Subcutaneous adipose tissue (tissue), 4 donors: ENCODE measurements around the gene UCHL5. TPM values are rescaled to one million over a fixed set of nuclear protein-coding genes. Genes with fewer than 3 reads are reported as not detected.

Source experiments
- CTCF ChIP-seq: fragments of 450-650 bp; IDR thresholded peaks from one replicate; pipeline ENCODE4 v1.5.1; 2016; ENCODE audit warnings: low read depth, mild to moderate bottlenecking, control low read depth, antibody characterized with exemption, moderate library complexity
- small RNA-seq: library from RNA; depleted of rRNA; stranded (forward); fragments of <200 nt; gene quantifications from one replicate; pipeline ENCODE3, GENCODE V24; 2016
- total RNA-seq, 4 donors: library from RNA; depleted of rRNA; stranded (reverse); fragments of >200 nt; gene quantifications; one replicate each; pipeline ENCODE4 v1.1.0, GENCODE V29; 2016

Gene UCHL5
- total RNA-seq, 4 donors from 2014 or later = 29.2 to 42.6 (median 34.0) TPM

- TF ChIP-seq CTCF = no peak
These were observed 90.1 kb downstream of the UCHL5 start for GRCh38 chr1:192969091-192969490.

DNA sequence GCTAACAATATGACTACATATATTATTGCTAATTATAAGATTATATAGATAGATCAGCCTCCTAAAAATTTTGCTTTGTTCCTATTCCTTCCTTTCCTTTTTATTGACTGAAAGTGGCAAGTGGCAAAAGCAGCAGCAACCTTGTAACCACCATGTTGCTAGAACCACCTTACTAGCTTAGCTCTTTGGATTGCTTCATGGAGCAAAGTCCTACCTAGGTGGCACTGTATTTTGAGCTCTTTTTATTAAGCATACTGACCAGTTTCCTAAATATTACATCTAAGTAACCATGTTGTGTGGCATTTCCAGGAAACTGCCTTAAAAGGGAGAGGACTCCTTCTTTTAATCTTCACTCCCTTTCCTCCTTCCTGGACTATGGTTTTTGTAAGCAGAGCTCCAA is 90.8 kb downstream of the UCHL5 start:
- no peak for TF ChIP-seq CTCF

GRCh38 chr1:192967901-192968300 is 91.3 kb downstream of the UCHL5 start:
- TF ChIP-seq CTCF = no peak

GRCh38 chr1:192967211-192967877 is 91.8 kb downstream of the UCHL5 start:
- TF ChIP-seq CTCF = no peak

DNA sequence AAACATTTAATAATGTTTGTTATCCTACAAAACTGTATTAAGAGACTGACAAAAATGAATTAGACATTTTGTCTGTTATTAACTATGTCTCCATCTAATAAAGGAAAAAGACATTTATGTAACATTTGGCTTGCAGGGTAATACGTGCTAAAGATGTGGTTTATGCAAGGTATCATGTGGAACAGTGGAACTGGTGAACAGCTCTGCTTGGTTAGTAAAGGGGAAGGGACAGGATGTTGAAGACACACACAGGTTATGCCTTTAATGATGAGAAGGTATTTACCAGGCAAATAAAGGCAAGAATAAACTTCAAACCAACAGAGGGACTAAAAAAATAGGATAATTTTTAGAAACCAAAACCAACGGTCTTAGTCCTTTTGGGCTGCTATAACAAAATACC is 93.1 kb downstream of the UCHL5 start:
- no peak for TF ChIP-seq CTCF

- no peak for TF ChIP-seq CTCF
These were observed 96.3 kb downstream of the UCHL5 start for GRCh38 chr1:192962901-192963300.

Small RNA genes within 50 kb of the gene (small RNA-seq; reads per million reads assigned to genes)
- gene SCARNA18B = not detected

Other genes with a start within 250 kb of the UCHL5 start
- 100 to 1,000 TPM in 1 of 4 donors, 10 to 100 TPM in 3; 65.1 to 120 (median 92.4) TPM for gene RO60, start 252 bp upstream of the UCHL5 start, total RNA-seq
- 10 to 100 TPM in 1 of 4 donors, 1 to 10 TPM in 3; 7.7 to 20.2 (median 8.5) TPM for gene GLRX2, start 46.1 kb upstream of the UCHL5 start, total RNA-seq
- 10 to 100 TPM; 35.2 to 74.8 (median 41.8) TPM for gene CDC73, start 62.7 kb upstream of the UCHL5 start, total RNA-seq
- under 1 TPM in 3 of 4 donors, not detected in 1; 0.17 to 0.65 (median 0.22) TPM for gene B3GALT2, start 127.3 kb upstream of the UCHL5 start, total RNA-seq